HG03521 (cell line): Measurements from ENCODE around the gene OBP2A.

ENCODE experiments used
- ATAC-seq: cut with Tn5 transposase; IDR thresholded peaks from one replicate; pipeline ENCODE4 v1.9.1; 2021; ENCODE audit warnings: mild to moderate bottlenecking, moderate library complexity; ENCODE audit not compliant: unreplicated experiment

OBP2A gene

GRCh38 chr9:135592331-135592590 is 46.3 kb downstream of the OBP2A start:
- ATAC-seq = no peak

DNA sequence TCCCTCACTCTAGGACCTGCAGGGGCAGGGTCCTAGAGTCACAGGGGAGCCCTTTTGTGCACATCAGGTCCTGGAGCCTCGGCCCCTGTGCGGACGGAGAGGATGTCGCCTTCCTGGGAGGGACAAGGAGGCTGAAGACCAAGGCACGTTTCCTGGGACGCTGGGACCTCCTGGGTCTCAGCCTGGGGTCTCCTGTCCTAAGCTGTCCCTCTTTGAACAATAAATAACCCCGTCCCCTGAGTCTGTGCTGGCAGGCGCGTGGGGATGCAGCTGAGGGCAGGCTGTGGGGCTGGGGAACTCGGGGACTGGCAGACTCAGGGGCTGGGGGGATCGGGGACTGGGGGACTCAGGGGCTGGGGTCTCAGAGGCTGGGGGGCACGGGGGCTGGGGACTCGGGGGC is 46.7 kb downstream of the OBP2A start:
- no peak for ATAC-seq

GRCh38 chr9:135596211-135596610 is 50.3 kb downstream of the OBP2A start:
- ATAC-seq = no peak
